Measurements from ENCODE around the gene FRMD6.

Gene FRMD6

GRCh38 chr14:51677266-51677665 lies 25.6 kb downstream of the FRMD6 start:
- no peak for TF ChIP-seq TAF1 (IDR thresholded peaks at IDR 0.05; ENCODE audit: borderline replicate concordance, low read depth, low read length)
- no peak for TF ChIP-seq POLR2AphosphoS5 (IDR thresholded peaks at IDR 0.05; ENCODE audit: low read depth, low read length)
- no peak for TF ChIP-seq POLR2A (IDR thresholded peaks at IDR 0.05; ENCODE audit: low read depth, low read length)
- DNase-seq (ENCODE audit: insufficient read length), result no peak
- no peak for FAIRE-seq

- no peak for FAIRE-seq
- no peak for TF ChIP-seq TAF1 (IDR thresholded peaks at IDR 0.05; ENCODE audit: borderline replicate concordance, low read depth, low read length)
- no peak for TF ChIP-seq POLR2AphosphoS5 (IDR thresholded peaks at IDR 0.05; ENCODE audit: low read depth, low read length)
- no peak for TF ChIP-seq POLR2A (IDR thresholded peaks at IDR 0.05; ENCODE audit: low read depth, low read length)
- DNase-seq (ENCODE audit: insufficient read length), result no peak
These were observed 26.0 kb downstream of the FRMD6 start for GRCh38 chr14:51677738-51678137.

GRCh38 chr14:51680031-51680430 lies 28.3 kb downstream of the FRMD6 start:
- no peak for DNase-seq (ENCODE audit: insufficient read length)
- TF ChIP-seq TAF1 (IDR thresholded peaks at IDR 0.05; ENCODE audit: borderline replicate concordance, low read depth, low read length) (no peak), POLR2A (IDR thresholded peaks at IDR 0.05; ENCODE audit: low read depth, low read length) (no peak), POLR2AphosphoS5 (IDR thresholded peaks at IDR 0.05; ENCODE audit: low read depth, low read length) (no peak)
- FAIRE-seq, result no peak

GRCh38 chr14:51681411-51681810 lies 29.7 kb downstream of the FRMD6 start:
- no peak for DNase-seq (ENCODE audit: insufficient read length)
- FAIRE-seq, result no peak
- no peak for TF ChIP-seq TAF1 (IDR thresholded peaks at IDR 0.05; ENCODE audit: borderline replicate concordance, low read depth, low read length)
- TF ChIP-seq POLR2AphosphoS5 (IDR thresholded peaks at IDR 0.05; ENCODE audit: low read depth, low read length), result no peak
- TF ChIP-seq POLR2A (IDR thresholded peaks at IDR 0.05; ENCODE audit: low read depth, low read length), result no peak

- DNase-seq (ENCODE audit: insufficient read length) (no peak), FAIRE-seq (no peak)
- no peak for TF ChIP-seq POLR2A (IDR thresholded peaks at IDR 0.05; ENCODE audit: low read depth, low read length)
These were observed 30.7 kb downstream of the FRMD6 start for GRCh38 chr14:51682411-51682810.

GRCh38 chr14:51684760-51685159 lies 33.0 kb downstream of the FRMD6 start:
- TF ChIP-seq TAF1 (IDR thresholded peaks at IDR 0.05; ENCODE audit: borderline replicate concordance, low read depth, low read length) (no peak), POLR2AphosphoS5 (IDR thresholded peaks at IDR 0.05; ENCODE audit: low read depth, low read length) (no peak), POLR2A (IDR thresholded peaks at IDR 0.05; ENCODE audit: low read depth, low read length) (no peak)
- DNase-seq (ENCODE audit: insufficient read length) (no peak), FAIRE-seq (no peak)

- no peak for DNase-seq (ENCODE audit: insufficient read length)
- no peak for FAIRE-seq
- TF ChIP-seq TAF1 (IDR thresholded peaks at IDR 0.05; ENCODE audit: borderline replicate concordance, low read depth, low read length) (no peak), POLR2AphosphoS5 (IDR thresholded peaks at IDR 0.05; ENCODE audit: low read depth, low read length) (no peak), POLR2A (IDR thresholded peaks at IDR 0.05; ENCODE audit: low read depth, low read length) (no peak)
These were observed 39.5 kb downstream of the FRMD6 start for GRCh38 chr14:51691176-51691575.

GRCh38 chr14:51692646-51693045 lies 40.9 kb downstream of the FRMD6 start:
- FAIRE-seq, result no peak
- no peak for DNase-seq (ENCODE audit: insufficient read length)
- no peak for TF ChIP-seq POLR2A (IDR thresholded peaks at IDR 0.05; ENCODE audit: low read depth, low read length)
- no peak for TF ChIP-seq POLR2AphosphoS5 (IDR thresholded peaks at IDR 0.05; ENCODE audit: low read depth, low read length)
- TF ChIP-seq TAF1 (IDR thresholded peaks at IDR 0.05; ENCODE audit: borderline replicate concordance, low read depth, low read length), result no peak

- TF ChIP-seq POLR2AphosphoS5 (IDR thresholded peaks at IDR 0.05; ENCODE audit: low read depth, low read length) (no peak), POLR2A (IDR thresholded peaks at IDR 0.05; ENCODE audit: low read depth, low read length) (no peak), TAF1 (IDR thresholded peaks at IDR 0.05; ENCODE audit: borderline replicate concordance, low read depth, low read length) (no peak)
- FAIRE-seq (no peak), DNase-seq (ENCODE audit: insufficient read length) (no peak)
These were observed 46.1 kb downstream of the FRMD6 start for GRCh38 chr14:51697848-51698247.

- TF ChIP-seq TAF1 (IDR thresholded peaks at IDR 0.05; ENCODE audit: borderline replicate concordance, low read depth, low read length) (no peak), POLR2A (IDR thresholded peaks at IDR 0.05; ENCODE audit: low read depth, low read length) (no peak), POLR2AphosphoS5 (IDR thresholded peaks at IDR 0.05; ENCODE audit: low read depth, low read length) (no peak)
- FAIRE-seq (no peak), DNase-seq (ENCODE audit: insufficient read length) (no peak)
These were observed 50.2 kb downstream of the FRMD6 start for GRCh38 chr14:51701951-51702350.

GRCh38 chr14:51703787-51704186 lies 52.1 kb downstream of the FRMD6 start:
- TF ChIP-seq POLR2A (IDR thresholded peaks at IDR 0.05; ENCODE audit: low read depth, low read length), result no peak
- TF ChIP-seq TAF1 (IDR thresholded peaks at IDR 0.05; ENCODE audit: borderline replicate concordance, low read depth, low read length), result no peak
- no peak for TF ChIP-seq POLR2AphosphoS5 (IDR thresholded peaks at IDR 0.05; ENCODE audit: low read depth, low read length)
- FAIRE-seq, result no peak
- no peak for DNase-seq (ENCODE audit: insufficient read length)

GRCh38 chr14:51704545-51704944 lies 52.8 kb downstream of the FRMD6 start:
- no peak for TF ChIP-seq POLR2A (IDR thresholded peaks at IDR 0.05; ENCODE audit: low read depth, low read length)
- no peak for TF ChIP-seq POLR2AphosphoS5 (IDR thresholded peaks at IDR 0.05; ENCODE audit: low read depth, low read length)
- TF ChIP-seq TAF1 (IDR thresholded peaks at IDR 0.05; ENCODE audit: borderline replicate concordance, low read depth, low read length), result no peak
- FAIRE-seq (no peak), DNase-seq (ENCODE audit: insufficient read length) (no peak)

GRCh38 chr14:51707327-51707726 lies 55.6 kb downstream of the FRMD6 start:
- DNase-seq (ENCODE audit: insufficient read length) (no peak), FAIRE-seq (no peak)
- TF ChIP-seq POLR2A (IDR thresholded peaks at IDR 0.05; ENCODE audit: low read depth, low read length) (no peak), POLR2AphosphoS5 (IDR thresholded peaks at IDR 0.05; ENCODE audit: low read depth, low read length) (no peak), TAF1 (IDR thresholded peaks at IDR 0.05; ENCODE audit: borderline replicate concordance, low read depth, low read length) (no peak)

Measured in GM12892 (cell line).